Calu3 (cell line): ENCODE measurements around the gene WNK4. TPM values are rescaled to one million over a fixed set of nuclear protein-coding genes. Genes with fewer than 3 reads are reported as not detected.

Experiments used
- BruUV-seq: library from RNA; stranded (reverse); fragments of 400-500 nt; replicated peaks from 2 replicates; lab custom pipeline; 2021; lab: Mats Ljungman, UMichigan
- CTCF ChIA-PET: fragments of 300-600 bp; sonication (Branson Sonifier 250); formaldehyde crosslinking; loops from one replicate; lab custom pipeline; 2022; ENCODE audit warnings: antibody characterized with exemption; lab: Charles Lee
- DNase-seq: peaks from one replicate; pipeline ENCODE4 v3.0.0; 2022
- H3K27ac Mint-ChIP-seq: one replicate; pipeline ENCODE4 v1.8.0; 2022; ENCODE audit warnings: mixed read lengths; ENCODE audit not compliant: unreplicated experiment
- H3K27me3 Mint-ChIP-seq: one replicate; pipeline ENCODE4 v1.8.0; 2022; ENCODE audit warnings: mixed read lengths; ENCODE audit not compliant: unreplicated experiment
- H3K36me3 Mint-ChIP-seq: one replicate; pipeline ENCODE4 v1.8.0; 2022; ENCODE audit warnings: mild to moderate bottlenecking, moderate library complexity, mixed read lengths; ENCODE audit not compliant: insufficient read depth, unreplicated experiment
- H3K4me1 Mint-ChIP-seq: one replicate; pipeline ENCODE4 v1.8.0; 2022; ENCODE audit warnings: mild to moderate bottlenecking, low read depth, mixed read lengths; ENCODE audit not compliant: unreplicated experiment
- H3K4me3 Mint-ChIP-seq: one replicate; pipeline ENCODE4 v1.8.0; 2022; ENCODE audit warnings: mild to moderate bottlenecking, low read depth, moderate library complexity, mixed read lengths; ENCODE audit not compliant: unreplicated experiment
- H3K9me3 Mint-ChIP-seq: one replicate; pipeline ENCODE4 v1.8.0; 2022; ENCODE audit warnings: low read depth, mixed read lengths; ENCODE audit not compliant: unreplicated experiment
- intact Hi-C: fragments of 100-400 bp; cut with micrococcal nuclease; formaldehyde crosslinking; loops from one replicate; pipeline ENCODE4 v1.10.0; 2022; ENCODE audit not compliant: unreplicated experiment
- microRNA-seq: library from miRNA; unstranded; fragments of <30 nt; microRNA quantifications from one replicate; pipeline ENCODE4 v1.2.0, GENCODE V29; 2022
- total RNA-seq: library from RNA; stranded (reverse); gene quantifications from 2 replicates; pipeline ENCODE4 v1.2.3, GENCODE V29; 2022
- TF ChIP-seq, protein P1 (sequence below): fragments of 200-600 bp; IDR thresholded peaks from one replicate; pipeline ENCODE4 v1.8.0; 2022; ENCODE audit warnings: antibody characterized with exemption; ENCODE audit not compliant: unreplicated experiment

The WNK4 gene
- total RNA-seq, 1 experiment from 2014 or later, result 0.33 TPM

DNA sequence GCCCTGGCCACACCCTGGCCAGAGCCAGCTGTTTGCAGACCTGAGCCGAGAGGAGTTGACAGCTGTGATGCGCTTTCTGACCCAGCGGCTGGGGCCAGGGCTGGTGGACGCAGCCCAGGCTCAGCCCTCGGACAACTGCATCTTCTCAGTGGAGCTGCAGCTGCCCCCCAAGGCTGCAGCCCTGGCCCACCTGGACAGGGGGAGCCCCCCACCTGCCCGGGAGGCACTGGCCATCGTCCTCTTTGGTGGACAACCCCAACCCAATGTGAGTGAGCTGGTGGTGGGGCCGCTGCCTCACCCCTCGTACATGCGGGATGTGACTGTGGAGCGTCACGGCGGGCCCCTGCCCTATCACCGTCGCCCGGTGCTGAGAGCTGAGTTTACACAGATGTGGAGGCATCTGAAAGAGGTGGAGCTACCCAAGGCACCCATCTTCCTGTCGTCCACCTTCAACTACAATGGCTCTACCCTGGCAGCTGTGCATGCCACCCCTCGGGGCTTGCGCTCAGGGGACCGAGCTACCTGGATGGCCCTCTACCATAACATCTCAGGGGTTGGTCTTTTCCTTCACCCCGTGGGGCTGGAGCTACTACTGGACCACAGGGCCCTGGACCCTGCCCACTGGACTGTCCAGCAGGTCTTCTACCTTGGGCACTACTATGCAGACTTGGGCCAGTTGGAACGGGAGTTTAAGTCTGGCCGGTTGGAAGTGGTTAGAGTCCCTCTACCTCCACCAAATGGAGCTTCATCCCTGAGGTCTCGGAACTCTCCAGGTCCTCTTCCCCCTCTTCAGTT lies 64.5 kb downstream of the WNK4 start:
- CTCF ChIA-PET, result interaction anchor here (0.8 to 2.1 kb wide), 2 partner anchors 18 to 84 kb away, joined by 3 to 22 read pairs; no protein-coding TSS in a partner anchor
- Mint-ChIP-seq H3K36me3 (peaks cover 66% of the 10 kb centered on the region), H3K9me3 (no peaks in the 10 kb centered on the region), H3K27ac (peak overlapping the region; percentile 51), H3K27me3 (no peaks in the 10 kb centered on the region), H3K4me1 (peaks cover 8% of the 10 kb centered on the region), H3K4me3 (no peak overlapping the region)
- BruUV-seq, result no TSS peak
- DNase-seq, result no peak
- intact Hi-C loops, result no loop called here
- TF ChIP-seq, protein P1, sequence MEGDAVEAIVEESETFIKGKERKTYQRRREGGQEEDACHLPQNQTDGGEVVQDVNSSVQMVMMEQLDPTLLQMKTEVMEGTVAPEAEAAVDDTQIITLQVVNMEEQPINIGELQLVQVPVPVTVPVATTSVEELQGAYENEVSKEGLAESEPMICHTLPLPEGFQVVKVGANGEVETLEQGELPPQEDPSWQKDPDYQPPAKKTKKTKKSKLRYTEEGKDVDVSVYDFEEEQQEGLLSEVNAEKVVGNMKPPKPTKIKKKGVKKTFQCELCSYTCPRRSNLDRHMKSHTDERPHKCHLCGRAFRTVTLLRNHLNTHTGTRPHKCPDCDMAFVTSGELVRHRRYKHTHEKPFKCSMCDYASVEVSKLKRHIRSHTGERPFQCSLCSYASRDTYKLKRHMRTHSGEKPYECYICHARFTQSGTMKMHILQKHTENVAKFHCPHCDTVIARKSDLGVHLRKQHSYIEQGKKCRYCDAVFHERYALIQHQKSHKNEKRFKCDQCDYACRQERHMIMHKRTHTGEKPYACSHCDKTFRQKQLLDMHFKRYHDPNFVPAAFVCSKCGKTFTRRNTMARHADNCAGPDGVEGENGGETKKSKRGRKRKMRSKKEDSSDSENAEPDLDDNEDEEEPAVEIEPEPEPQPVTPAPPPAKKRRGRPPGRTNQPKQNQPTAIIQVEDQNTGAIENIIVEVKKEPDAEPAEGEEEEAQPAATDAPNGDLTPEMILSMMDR, result no peak

DNA sequence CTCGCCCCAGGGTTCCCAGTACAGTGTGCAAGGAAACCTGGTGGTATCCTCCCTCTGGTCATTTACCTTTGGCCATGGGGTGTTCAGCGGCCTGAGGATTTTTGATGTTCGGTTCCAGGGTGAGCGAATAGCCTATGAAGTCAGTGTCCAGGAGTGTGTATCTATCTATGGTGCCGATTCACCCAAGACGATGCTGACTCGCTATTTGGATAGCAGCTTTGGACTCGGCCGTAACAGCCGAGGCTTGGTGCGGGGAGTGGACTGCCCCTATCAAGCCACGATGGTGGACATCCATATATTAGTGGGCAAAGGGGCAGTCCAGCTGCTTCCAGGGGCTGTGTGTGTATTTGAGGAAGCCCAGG lies 65.1 kb downstream of the WNK4 start:
- DNase-seq, result no peak
- Mint-ChIP-seq H3K4me3 (no peak overlapping the region), H3K27me3 (no peaks in the 10 kb centered on the region), H3K9me3 (no peaks in the 10 kb centered on the region), H3K36me3 (peaks cover 60% of the 10 kb centered on the region), H3K27ac (peak overlapping the region; percentile 51), H3K4me1 (peaks cover 8% of the 10 kb centered on the region)
- intact Hi-C loops, result no loop called here
- CTCF ChIA-PET, result interaction anchor here (0.8 kb wide), 1 partner anchor 17 kb away, joined by 3 read pairs; no protein-coding TSS in a partner anchor
- TF ChIP-seq, protein P1, result no peak
- no TSS peak for BruUV-seq

DNA sequence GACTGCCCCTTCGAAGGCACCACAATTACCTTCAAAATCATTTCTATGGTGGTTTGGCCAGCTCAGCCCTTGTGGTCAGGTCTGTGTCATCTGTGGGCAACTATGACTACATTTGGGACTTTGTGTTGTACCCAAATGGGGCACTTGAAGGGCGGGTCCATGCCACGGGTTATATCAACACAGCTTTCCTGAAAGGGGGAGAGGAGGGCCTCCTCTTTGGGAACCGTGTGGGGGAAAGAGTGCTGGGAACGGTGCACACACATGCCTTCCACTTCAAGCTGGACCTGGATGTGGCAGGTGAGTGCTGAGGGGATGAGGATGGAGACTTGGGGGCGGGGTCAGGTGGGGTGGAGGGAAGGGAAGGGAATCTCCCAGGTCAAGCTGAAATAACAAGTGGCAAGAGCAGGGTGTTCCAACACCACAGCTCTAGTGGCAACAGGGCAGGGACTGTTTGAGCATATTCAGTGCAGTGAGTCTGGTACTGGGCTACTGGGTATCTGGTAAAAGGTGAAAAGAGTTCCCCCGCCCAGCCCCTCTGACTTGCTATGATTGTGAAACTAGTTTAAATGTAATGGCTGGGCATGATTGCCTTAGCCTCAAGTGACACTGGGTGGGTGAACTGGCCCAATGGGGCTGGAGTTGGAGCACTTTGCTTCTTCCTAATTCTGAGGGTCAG lies 65.6 kb downstream of the WNK4 start:
- no peaks in the 10 kb centered on the region for H3K9me3 Mint-ChIP-seq
- peaks cover 8% of the 10 kb centered on the region for H3K4me1 Mint-ChIP-seq
- no peak for DNase-seq
- CTCF ChIA-PET, result interaction anchor here (0.8 kb wide), 1 partner anchor 17 kb away, joined by 3 read pairs; no protein-coding TSS in a partner anchor
- BruUV-seq, result no TSS peak
- peak overlapping the region; percentile 51 for H3K27ac Mint-ChIP-seq
- no peak overlapping the region for H3K4me3 Mint-ChIP-seq
- no peaks in the 10 kb centered on the region for H3K27me3 Mint-ChIP-seq
- H3K36me3 Mint-ChIP-seq, result peaks cover 56% of the 10 kb centered on the region
- TF ChIP-seq, protein P1, result no peak
- intact Hi-C loops, result no loop called here

Small RNA genes lying within 50 kb of the gene (microRNA-seq; reads per million reads assigned to microRNA genes)
- 7.0 reads per million, percentile 25 among the genes with 10 or more reads in this experiment for gene MIR6781

Other genes with a start within 250 kb of the WNK4 start
- gene NAGLU, start 244.4 kb upstream of the WNK4 start, total RNA-seq, result 53.8 and 59.1 TPM in 2 replicates
- gene HSD17B1, start 227.7 kb upstream of the WNK4 start, total RNA-seq, result 0.88 and 1.0 TPM in 2 replicates
- gene COASY, start 218.5 kb upstream of the WNK4 start, total RNA-seq, result 159 and 163 TPM in 2 replicates
- gene MLX, start 213.5 kb upstream of the WNK4 start, total RNA-seq, result 65.0 and 69.8 TPM in 2 replicates
- 31.8 and 32.4 TPM in 2 replicates for gene PSMC3IP, start 202.9 kb upstream of the WNK4 start, total RNA-seq
- gene RETREG3, start 171.2 kb upstream of the WNK4 start, total RNA-seq, result 71.2 and 80.6 TPM in 2 replicates
- 130 and 133 TPM in 2 replicates for gene TUBG1, start 170.9 kb upstream of the WNK4 start, total RNA-seq
- gene TUBG2, start 121.3 kb upstream of the WNK4 start, total RNA-seq, result 23.6 and 26.1 TPM in 2 replicates
- 35.2 and 45.0 TPM in 2 replicates for gene PLEKHH3, start 103.6 kb upstream of the WNK4 start, total RNA-seq
- 0.33 and 0.42 TPM in 2 replicates for gene CCR10, start 98.8 kb upstream of the WNK4 start, total RNA-seq
- gene CNTNAP1, start 98.1 kb upstream of the WNK4 start, total RNA-seq, result 1.2 and 1.3 TPM in 2 replicates
- 43.3 and 45.5 TPM in 2 replicates for gene EZH1, start 35.6 kb upstream of the WNK4 start, total RNA-seq
- gene RAMP2, start 19.4 kb upstream of the WNK4 start, total RNA-seq, result not detected in 2 replicates
- gene VPS25, start 7.2 kb upstream of the WNK4 start, total RNA-seq, result 93.9 and 101 TPM in 2 replicates
- gene COA3, start 18.1 kb downstream of the WNK4 start, total RNA-seq, result 98.8 and 99.9 TPM in 2 replicates
- gene CNTD1, start 18.3 kb downstream of the WNK4 start, total RNA-seq, result 0.54 TPM in 1 of 2 replicates, not detected in the other
- 141 and 144 TPM in 2 replicates for gene BECN1, start 43.7 kb downstream of the WNK4 start, total RNA-seq
- 238 and 265 TPM in 2 replicates for gene PSME3, start 52.8 kb downstream of the WNK4 start, total RNA-seq
- gene AOC2, start 64.0 kb downstream of the WNK4 start, total RNA-seq, result 10.5 and 14.4 TPM in 2 replicates
- gene AOC3, start 70.6 kb downstream of the WNK4 start, total RNA-seq, result 3.5 and 7.4 TPM in 2 replicates
- not detected in 2 replicates for gene G6PC1, start 120.2 kb downstream of the WNK4 start, total RNA-seq
- gene AARSD1, start 183.8 kb downstream of the WNK4 start, total RNA-seq, result 93.7 and 96.6 TPM in 2 replicates
- 2.0 and 2.1 TPM in 2 replicates for gene PTGES3L, start 199.5 kb downstream of the WNK4 start, total RNA-seq
- gene RUNDC1, start 200.0 kb downstream of the WNK4 start, total RNA-seq, result 32.8 and 35.4 TPM in 2 replicates
- gene RPL27, start 217.8 kb downstream of the WNK4 start, total RNA-seq, result 1,193 and 1,292 TPM in 2 replicates
- gene IFI35, start 226.2 kb downstream of the WNK4 start, total RNA-seq, result 98.6 and 195 TPM in 2 replicates
- gene VAT1, start 241.8 kb downstream of the WNK4 start, total RNA-seq, result 149 and 156 TPM in 2 replicates
- gene RND2, start 244.6 kb downstream of the WNK4 start, total RNA-seq, result 0.15 and 0.40 TPM in 2 replicates